ENCODE data around the gene MARK3. TPM values are rescaled to one million over a fixed set of nuclear protein-coding genes. Genes with fewer than 3 reads are reported as not detected.

MARK3 gene
- total RNA-seq, 4 donors from 2014 or later: 78.8 to 133 (median 121) TPM

- no peak for TF ChIP-seq CTCF (IDR thresholded peaks at IDR 0.05)
- no peak for ATAC-seq (ENCODE audit: low FRiP score)
These were observed 134.0 kb downstream of the MARK3 start for GRCh38 chr14:103519043-103519836.

GRCh38 chr14:103519837-103520212 lies 134.6 kb downstream of the MARK3 start:
- ATAC-seq (ENCODE audit: low FRiP score) (no peak), DNase-seq (ENCODE audit: low spot score) (no peak)
- no peak for TF ChIP-seq CTCF (IDR thresholded peaks at IDR 0.05)

More at GRCh38 chr14:103519043-103519836, 134.0 kb downstream of the MARK3 start:
- no peak for DNase-seq (ENCODE audit: low spot score)

- DNase-seq (ENCODE audit: low spot score): no peak
- TF ChIP-seq CTCF (IDR thresholded peaks at IDR 0.05): no peak
These were observed 135.0 kb downstream of the MARK3 start for GRCh38 chr14:103520269-103520656.

GRCh38 chr14:103520657-103521437 lies 135.6 kb downstream of the MARK3 start:
- peak; percentile 18 for ATAC-seq (ENCODE audit: low FRiP score)
- peak in 1 of 3 donors; percentile 19 for TF ChIP-seq CTCF (IDR thresholded peaks at IDR 0.05)
- DNase-seq (ENCODE audit: low spot score): no peak

More at GRCh38 chr14:103520269-103520656, 135.0 kb downstream of the MARK3 start:
- ATAC-seq (ENCODE audit: low FRiP score): no peak

- no peak for TF ChIP-seq CTCF (IDR thresholded peaks at IDR 0.05)
- DNase-seq (ENCODE audit: low spot score) (no peak), ATAC-seq (ENCODE audit: low FRiP score) (peak; percentile 17)
These were observed 136.3 kb downstream of the MARK3 start for GRCh38 chr14:103521438-103521950.

GRCh38 chr14:103521951-103522563 lies 136.8 kb downstream of the MARK3 start:
- ATAC-seq (ENCODE audit: low FRiP score): no peak
- no peak for TF ChIP-seq CTCF (IDR thresholded peaks at IDR 0.05)
- no peak for DNase-seq (ENCODE audit: low spot score)

Measured in omental fat pad (tissue), 4 donors.